Measurements from ENCODE around the gene FNDC3A. TPM values are rescaled to one million over a fixed set of nuclear protein-coding genes. Genes with fewer than 3 reads are reported as not detected.
"Not testable (repeated sequence)": the region's sequence is repeated elsewhere in the genome, so short reads cannot be mapped to it uniquely, and the experiment has no call there.

The FNDC3A gene
- total RNA-seq, 1 donor from 2014 or later = 65.7 TPM

DNA sequence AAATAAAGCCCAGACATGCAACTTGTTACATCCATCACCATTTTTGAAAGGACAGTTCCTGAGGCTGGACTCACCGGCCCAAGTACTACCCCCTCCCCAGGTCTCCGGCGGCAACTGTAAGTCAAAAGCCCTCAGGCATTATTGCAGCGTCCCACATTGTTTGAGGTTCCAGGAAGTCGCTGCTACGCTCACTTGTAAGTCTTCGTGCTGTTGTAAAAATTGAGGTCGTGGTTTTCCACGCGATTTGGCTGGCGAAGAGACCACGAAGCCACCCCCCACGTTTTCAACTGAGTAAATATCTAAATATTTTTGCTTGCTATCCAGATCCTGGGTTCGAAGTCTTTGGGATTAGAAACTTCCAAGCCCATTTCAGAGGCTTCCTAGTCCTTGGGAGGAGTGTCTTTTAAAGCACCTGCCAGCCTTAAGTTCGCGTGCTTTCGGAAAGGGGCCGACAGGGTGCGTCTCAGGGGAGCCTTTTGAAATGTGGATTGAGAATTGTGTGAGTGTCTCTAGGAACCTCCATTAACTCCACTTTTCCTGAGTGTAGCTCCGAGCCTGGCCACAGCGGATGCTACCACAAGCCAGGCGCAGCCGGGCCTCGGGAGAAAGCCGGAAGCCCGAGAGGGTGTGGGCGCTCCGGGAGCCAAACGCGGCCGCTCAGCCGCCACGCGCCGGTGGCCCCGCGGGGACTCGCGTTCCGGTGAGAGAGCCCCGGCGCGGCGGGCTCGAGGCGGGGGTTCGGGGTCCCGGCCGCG lies 434 bp upstream of the FNDC3A start:
- no peak for DNase-seq (ENCODE audit: low spot score)

DNA sequence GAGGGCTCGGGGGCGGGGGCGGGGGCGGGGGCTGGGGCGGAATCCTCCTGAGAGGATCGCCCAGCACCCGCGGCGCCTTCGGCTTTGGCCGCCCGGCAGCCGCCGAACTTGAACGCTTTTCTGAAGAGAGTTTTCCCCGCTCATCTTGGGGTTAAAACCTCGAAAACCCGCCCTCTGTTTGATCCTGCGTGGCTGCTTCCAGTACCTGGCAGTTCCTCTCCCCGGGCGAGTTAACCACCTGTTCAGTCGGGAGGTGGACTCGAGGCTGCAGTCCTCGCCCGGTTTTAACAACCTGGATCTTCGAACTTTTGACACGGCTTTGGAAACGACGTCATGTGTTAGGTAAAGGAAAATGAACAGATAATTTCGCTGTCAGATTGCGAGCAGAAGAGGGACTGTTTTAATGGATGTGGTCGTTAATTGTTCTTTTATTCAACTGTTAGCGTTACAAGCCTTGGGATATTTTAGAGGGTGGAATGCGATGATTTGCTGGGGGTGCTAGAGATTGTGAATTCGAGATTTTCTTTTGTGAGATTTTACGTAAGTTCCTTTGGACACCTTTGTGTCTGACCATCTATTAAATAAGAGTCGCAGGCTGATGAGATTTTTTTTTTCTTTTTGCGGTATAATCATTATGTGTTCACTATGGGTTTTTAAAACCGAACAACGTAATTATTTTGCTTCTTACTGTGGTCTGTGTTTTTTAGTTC lies 1.0 kb downstream of the FNDC3A start:
- no peak for DNase-seq (ENCODE audit: low spot score)

DNA sequence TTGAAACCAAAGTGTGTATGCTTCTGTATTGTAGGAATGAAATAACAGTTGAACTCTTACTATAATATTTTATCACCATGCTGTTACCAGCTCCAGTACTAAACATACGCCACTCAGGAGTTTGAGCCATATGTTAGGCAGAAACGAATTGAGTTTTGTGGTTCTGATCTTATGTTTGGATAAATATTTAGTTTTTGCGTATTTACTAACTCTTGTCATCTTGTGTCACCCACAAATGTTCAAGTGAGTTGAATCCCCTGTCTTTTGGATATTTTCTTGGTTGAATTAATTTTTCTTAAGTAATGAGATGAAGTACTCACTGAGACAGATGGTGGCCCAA lies 1.5 kb downstream of the FNDC3A start:
- DNase-seq (ENCODE audit: low spot score) = no peak

DNA sequence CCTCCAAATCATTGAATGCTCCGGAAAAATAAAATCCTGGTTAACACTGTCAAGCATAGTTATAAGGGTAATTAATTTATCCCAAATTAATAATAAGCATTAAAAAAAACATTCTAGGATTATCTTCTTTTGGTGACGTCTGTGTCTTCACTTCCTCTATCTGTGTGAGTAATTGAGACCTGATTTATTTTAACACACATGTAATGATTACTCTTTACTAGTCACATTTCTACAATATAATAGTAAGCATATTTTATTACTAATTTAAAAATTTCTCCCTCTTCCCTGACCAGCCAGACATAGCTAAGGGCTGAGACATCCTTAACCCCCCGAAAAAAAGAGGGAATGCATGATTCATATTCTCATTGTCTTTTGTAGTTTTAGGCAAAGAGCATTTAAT lies 2.3 kb downstream of the FNDC3A start:
- no peak for DNase-seq (ENCODE audit: low spot score)

DNA sequence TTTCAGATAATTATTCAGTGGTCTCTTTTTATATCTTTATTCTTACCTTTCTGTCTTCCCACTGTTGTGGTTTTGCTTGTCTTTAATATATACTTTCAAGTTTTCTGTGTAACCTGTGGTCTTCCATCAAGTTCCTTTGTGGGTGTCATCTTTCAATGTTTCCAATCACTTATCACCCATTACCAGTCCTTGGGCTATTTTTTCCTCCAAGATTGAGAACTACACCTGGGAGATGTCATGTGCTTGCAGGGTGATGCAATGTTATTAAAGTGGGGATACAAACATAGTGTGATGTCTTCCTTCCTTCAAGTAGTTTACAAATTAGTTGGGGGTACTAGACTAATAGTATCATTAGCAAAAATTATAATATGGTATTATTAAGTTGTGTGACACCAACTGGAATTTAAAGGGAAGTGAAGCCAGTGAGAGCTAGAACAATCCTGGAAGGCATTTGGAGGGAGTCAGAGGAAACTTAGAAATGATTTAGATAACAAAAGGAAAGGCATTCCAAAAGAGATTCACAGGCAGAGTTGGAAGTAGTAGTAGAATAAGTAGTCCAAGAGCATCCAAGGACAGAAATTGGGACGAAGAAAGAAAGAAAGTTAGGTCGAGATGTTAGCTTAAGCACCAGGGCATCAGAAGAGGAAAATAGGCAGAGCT lies 3.4 kb downstream of the FNDC3A start:
- DNase-seq (ENCODE audit: low spot score) = no peak

DNA sequence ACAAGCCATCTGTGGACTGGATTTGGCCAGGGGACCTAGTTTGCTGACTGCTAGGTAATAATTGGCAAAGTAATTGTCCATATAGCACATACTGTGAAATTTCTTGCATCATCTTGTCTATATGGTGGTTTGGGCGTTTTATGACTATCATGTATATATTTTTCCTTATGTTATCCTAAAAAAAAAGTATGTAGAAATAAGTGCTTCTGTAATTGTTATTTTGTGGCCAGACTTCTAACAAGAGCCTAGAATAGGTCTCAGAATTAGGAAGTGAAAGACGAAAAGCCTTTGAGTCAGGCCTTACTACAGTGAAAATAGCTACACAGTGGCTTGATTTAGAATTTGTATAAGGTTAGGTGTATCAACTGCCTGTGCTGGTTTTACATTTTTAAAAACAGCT lies 4.2 kb downstream of the FNDC3A start:
- DNase-seq (ENCODE audit: low spot score) = no peak

DNA sequence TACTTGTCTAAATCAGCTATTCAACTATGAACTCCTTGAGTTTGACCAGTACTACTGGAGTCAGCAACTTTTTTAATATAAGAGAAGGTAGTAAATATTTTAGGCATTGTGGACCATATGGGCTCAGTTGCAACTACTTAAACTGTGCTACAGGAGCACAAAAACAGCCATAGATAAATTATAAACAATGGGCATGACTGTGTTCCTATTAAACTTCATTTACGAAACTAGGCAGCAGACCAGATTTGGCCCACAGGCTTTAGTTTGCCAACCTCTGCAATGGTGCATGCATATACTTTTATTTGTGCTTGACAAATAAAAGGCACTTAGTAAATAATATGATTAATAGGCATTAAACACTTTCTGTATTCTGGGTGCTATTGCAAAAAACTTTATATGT lies 7.6 kb downstream of the FNDC3A start:
- DNase-seq (ENCODE audit: low spot score) = no peak

DNA sequence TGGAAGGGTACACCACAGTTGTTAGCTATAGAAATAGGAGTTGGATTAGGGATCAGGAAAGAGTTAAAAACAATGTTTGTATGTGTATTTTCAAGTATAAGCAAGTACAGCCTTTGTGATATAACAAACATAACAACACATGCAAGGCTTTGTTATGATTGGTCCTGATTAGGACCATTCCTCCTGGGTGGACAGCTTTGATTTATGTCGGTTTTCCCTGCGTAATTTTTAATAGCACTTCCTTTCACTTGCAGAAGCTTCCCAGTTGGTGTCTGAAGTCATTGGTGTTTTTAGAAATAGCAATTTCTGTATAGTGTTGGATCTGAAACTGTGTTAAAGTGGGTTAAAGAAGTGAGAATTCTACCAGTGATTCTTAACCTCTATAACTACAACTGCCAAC lies 10.0 kb downstream of the FNDC3A start:
- no peak for DNase-seq (ENCODE audit: low spot score)

DNA sequence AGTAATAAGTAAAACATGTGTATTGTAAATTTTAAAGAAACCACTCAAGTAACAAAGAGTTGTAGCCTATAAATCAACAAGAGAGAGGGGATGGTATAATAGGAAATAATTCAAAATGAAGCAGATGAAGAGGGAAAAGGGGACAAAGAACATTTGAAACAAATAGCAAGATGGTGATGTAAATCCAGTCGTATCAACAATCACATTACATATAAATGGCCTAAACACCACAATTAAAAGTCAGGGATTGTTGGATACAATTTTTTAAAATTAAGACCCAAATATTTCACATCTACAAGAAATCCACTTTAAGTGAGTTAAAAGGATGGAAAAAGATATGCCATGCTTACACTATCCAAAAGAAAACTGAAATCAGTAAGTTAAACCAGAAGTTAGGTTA lies 15.2 kb downstream of the FNDC3A start:
- no peak for DNase-seq (ENCODE audit: low spot score)

DNA sequence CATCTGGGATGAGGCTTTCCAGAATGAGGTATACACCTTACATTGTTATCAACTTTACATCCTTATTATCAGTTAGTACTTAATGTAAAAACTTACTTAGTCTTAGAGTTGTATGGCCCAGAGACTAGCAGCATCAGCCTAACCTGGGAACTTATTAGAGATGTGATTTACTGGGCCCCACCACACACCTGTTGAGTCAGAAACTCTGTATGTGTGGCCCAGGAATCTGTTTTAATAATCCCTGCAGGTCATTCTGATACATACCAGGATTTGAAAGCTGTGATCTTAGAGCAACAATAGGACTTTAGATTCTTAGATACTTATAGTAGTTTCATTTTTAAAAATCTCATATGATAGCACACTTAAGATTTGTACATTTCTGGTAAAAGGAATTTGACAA lies 17.4 kb downstream of the FNDC3A start:
- no peak for DNase-seq (ENCODE audit: low spot score)

DNA sequence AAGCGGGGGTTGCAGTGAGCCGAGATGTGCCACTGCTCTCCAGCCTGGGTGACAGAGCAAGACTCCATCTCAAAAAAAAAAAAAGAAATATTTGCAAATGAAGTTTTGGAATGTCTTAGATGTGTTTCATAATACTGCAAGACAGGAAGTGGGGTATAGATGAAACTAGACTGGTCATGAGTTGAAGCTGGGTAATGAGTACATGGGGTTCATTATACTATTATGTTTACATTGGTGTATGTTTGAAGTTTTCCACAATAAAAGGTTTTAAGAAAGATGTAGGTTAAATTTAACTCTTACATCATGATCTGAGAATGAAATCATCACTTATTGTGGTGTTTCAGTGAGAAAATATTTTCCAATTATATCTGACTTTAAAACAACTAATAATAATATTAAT lies 19.0 kb downstream of the FNDC3A start:
- DNase-seq (ENCODE audit: low spot score) = no peak

DNA sequence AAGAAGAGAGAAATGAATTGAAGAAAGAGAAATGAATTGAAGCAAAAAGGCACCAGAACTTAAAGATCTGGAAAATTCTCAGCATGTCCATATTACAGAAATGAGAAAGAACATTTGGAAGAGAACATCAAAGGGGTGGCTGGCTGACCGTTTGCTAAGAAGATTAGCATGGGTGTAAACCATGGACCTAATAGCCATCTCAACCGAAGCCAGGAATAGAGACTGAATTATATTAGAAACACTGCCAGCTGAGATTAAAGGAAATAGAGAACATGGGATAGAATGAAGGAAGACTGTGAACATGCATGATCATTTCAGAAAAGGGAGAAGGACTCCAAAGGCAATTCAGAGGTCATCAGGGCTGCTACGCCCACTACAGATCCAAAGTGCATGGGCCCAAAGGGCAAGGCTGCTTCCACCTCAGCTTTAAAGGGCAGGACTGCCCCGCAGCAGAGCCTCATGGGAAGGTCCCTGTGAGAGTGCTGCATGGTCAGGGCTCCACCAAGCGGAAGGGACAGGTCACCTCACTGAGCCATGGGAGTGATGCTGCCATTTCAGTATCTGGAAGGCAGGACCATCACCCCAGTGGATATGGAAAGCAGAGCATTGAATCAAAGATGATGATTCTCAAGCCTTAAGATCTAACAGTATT lies 23.1 kb downstream of the FNDC3A start:
- no peak for DNase-seq (ENCODE audit: low spot score)

DNA sequence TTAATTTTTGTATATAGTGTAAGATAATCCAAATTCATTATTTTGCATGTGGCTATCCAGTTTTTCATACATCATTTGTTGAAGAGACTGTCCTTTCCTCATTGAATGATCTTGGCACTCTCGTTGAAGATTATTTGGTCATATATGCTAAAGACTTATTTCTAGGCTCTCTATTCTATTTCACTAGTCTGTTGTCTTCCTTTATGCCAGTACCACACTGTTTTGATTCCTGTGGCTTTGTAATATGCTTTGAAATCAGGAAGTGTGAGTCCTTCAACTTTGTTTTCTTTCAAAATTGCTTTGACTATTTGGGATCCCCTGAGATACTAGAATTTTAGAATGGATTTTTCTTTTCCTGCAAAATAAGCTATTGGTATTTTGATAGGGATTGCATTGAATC lies 24.5 kb downstream of the FNDC3A start:
- DNase-seq (ENCODE audit: low spot score) = no peak

DNA sequence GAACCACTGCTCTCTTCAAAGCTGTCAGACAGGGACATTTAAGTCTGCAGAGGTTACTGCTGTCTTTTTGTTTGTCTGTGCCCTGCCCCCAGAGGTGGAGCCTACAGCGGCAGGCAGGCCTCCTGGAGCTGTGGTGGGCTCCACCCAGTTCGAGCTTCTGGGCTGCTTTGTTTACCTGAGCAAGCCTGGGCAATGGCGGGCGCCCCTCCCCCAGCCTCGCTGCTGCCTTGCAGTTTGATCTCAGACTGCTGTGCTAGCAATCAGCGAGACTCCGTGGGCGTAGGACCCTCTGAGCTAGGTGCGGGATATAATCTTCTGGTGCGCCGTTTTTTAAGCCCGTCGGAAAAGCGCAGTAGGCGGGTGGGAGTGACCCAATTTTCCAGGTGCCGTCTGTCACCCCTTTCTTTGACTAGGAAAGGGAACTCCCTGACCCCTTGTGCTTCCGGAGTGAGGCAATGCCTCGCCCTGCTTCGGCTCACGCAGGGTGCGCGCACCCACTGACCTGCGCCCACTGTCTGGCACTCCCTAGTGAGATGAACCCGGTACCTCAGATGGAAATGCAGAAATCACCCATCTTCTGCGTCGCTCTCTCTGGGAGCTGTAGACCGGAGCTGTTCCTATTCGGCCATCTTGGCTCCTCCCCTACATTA lies 43.4 kb downstream of the FNDC3A start:
- not testable (repeated sequence) for DNase-seq (ENCODE audit: low spot score)

DNA sequence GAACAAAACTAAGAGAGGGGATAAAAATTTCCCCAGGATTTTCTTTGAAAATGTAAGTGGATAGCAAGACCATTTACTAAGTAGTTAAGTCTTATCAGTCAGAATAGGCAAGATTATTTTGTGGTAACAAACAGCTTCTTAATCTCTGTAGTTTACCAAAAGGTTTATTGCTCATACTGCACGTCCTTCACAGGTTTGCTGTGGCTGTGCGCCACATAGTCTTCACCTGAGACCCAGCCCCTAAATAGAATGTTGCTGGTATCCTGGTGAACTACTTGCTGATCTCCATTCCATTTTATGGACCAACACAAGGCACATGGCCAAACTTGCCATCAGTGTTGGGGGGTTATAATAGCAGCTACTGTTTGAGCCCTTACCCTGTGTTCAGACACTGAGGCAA lies 44.6 kb downstream of the FNDC3A start:
- DNase-seq (ENCODE audit: low spot score) = no peak

DNA sequence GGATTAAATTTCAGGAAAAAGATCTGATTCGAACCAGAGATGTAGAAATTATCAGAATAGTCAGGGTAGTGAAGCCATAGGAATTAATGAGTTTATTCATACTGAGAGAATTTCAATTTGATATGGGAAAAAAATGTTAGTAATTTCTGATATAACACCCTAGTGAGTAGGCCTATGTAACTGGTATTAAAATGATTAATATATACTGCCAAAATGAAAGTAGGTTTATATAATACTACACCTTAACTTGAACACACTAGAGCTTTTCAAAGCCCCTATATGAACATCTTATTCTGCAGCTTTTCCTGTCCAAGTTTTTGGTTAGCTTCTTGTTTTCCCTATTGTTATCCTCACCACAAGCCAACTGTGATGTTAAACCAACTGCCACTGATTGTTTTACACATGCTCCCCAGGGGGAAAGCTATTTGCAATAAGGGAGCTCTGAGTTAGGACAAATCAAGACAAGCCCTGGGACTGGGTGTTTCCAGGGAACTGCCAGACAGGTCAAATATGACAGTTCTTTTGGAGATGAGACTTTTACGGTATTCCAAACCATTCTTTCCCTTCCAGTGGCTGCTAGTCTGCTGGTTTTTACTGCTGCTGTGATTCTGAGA lies 45.3 kb downstream of the FNDC3A start:
- no peak for DNase-seq (ENCODE audit: low spot score)

DNA sequence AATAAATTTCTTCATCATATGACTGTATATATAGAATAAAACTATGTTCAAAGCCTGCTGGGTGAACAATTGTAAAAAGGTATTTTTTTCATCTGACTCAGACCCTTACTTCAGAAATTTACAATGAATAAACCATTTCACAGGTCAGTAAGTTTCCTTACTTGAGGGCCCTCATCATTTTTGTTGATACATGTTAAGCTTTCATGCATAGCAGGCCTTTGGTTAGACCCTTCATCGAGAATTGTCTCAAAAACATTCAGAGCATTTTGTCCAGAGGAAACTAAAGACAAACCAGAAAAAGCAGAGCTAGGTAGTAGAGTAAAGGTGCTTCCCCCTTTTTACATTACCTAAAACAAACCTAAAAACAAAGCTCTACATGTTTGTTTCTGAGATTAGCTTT lies 46.2 kb downstream of the FNDC3A start:
- DNase-seq (ENCODE audit: low spot score) = no peak

DNA sequence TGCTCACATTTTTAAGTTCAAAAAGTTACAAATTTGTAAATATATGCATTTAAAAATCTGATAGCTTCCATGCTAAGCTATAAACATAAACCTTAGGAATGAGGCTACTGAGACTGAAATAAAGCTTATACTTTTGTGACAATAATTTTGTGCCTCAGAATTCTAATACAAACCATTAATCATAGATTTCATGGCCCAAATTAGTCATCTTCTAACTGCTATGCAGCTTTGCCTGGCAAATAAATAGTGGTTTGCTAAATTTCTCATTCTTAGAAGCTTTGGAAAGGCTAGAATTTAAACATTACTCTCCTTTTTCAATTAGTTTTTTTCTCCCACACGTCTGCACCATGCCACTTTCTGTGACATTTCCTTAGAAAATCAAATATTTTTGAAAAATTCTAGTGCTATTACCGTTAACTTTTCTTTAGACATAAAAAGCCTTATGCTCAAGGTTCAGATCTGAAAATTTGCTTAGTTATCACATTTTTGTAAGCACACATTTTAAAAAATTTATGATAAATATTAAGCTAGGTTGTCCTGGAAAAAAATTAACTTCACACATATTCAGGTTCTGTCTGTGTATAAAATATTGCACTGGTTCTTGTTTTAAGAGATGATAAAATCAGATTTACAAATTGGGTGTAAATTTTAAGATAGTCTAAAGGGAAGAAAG lies 46.9 kb downstream of the FNDC3A start:
- no peak for DNase-seq (ENCODE audit: low spot score)

DNA sequence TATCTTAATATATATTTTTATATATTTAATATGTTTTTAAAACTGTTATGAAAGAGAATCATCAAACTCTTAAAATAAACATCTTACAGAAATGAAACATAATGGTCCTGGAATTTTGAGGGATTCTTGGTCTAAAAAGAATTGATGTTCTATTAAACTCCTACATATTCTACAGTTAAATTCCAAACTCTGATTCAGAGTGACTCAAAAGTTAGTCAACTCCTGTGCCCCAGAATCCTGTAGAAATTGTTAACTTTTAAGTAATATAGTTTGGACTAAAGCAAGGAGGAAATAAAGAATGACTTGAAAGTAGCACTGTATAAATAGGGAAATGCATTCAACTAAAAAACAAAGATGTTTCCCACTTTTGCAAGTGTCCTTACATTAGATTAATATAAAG lies 47.7 kb downstream of the FNDC3A start:
- no peak for DNase-seq (ENCODE audit: low spot score)

DNA sequence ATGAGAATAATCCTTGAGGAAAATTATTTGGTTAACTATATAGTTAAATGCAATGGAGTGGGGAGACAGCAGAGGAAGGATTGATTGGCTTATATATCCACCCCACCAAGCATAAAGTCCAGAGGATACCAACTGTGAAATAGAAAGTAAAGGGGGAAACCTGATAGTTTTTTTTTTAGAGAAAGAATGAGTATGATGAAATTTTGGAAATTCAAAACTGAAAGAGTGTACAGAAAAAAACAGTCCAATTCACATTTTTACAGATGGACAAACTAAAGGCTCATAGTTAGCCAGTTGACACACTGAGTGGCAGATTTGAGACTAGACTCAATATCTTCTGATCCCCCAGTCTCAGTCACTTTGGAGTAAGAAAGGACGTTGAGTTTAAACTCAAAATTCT lies 51.1 kb downstream of the FNDC3A start:
- no peak for DNase-seq (ENCODE audit: low spot score)

DNA sequence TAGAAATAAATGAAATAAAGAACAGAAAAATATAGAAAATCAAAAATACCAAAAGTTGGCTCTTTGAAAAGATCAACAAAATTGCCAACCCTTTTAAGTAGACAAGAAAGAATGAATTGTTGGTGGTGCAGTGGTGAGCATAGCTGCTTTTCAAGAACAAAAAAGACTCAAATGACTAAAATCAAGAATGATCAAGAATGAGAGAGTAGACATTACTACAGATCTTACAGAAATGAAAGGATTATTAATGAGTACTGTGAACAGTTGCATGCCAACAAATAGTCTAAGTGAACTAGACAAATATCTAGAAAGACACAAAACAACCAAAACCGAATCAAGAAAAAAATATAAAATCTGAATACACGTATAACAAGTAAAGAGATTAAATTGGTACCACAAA lies 53.9 kb downstream of the FNDC3A start:
- no peak for DNase-seq (ENCODE audit: low spot score)

Data from umbilical cord (tissue), 2 donors.